OCI-LY7 (cell line): ENCODE measurements around the gene CRACR2B.

Experiments used
- EZH2phosphoT487 ChIP-seq: fragments of 200-600 bp; sonication (generic); IDR thresholded peaks from 2 replicates; pipeline ENCODE4 v1.6.1; 2018; ENCODE audit warnings: low read depth, borderline replicate concordance, mild to moderate bottlenecking, mixed run types, antibody characterized with exemption, low read length, moderate library complexity, mixed read lengths
- TF ChIP-seq, protein P1 (sequence below): fragments of 200-600 bp; sonication (generic); conservative IDR thresholded peaks from 2 replicates; pipeline ENCODE4 v1.5.1; 2014; ENCODE audit warnings: mild to moderate bottlenecking, antibody characterized with exemption, low read length, moderate library complexity, mixed read lengths

DNA sequence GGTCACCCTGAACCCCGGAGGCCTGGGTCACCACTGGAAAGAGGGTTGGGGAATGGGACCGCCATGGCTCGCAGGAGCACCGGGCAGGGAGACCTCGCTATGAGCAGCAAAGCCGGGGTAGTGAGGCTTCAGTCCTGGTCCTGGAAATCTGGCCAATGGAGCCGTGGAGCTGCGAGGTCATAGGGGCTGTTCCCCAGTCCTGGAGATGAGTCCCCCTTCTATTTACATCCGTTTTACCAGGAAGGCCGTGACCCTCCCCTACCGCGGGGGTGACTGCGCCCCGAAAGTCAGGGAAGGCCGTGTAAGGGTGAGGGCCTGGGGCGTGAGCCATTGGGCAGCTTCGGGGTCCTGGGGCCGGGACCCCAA, 23.1 kb upstream of the CRACR2B start:
- TF ChIP-seq EZH2phosphoT487 = no peak
- TF ChIP-seq, protein P1, sequence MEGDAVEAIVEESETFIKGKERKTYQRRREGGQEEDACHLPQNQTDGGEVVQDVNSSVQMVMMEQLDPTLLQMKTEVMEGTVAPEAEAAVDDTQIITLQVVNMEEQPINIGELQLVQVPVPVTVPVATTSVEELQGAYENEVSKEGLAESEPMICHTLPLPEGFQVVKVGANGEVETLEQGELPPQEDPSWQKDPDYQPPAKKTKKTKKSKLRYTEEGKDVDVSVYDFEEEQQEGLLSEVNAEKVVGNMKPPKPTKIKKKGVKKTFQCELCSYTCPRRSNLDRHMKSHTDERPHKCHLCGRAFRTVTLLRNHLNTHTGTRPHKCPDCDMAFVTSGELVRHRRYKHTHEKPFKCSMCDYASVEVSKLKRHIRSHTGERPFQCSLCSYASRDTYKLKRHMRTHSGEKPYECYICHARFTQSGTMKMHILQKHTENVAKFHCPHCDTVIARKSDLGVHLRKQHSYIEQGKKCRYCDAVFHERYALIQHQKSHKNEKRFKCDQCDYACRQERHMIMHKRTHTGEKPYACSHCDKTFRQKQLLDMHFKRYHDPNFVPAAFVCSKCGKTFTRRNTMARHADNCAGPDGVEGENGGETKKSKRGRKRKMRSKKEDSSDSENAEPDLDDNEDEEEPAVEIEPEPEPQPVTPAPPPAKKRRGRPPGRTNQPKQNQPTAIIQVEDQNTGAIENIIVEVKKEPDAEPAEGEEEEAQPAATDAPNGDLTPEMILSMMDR = no peak
